HG02798 (cell line): ENCODE measurements around the gene HOXA4.

ENCODE experiments used
- ATAC-seq: cut with Tn5 transposase; IDR thresholded peaks from one replicate; pipeline ENCODE4 v1.9.1; 2021; ENCODE audit warnings: mild to moderate bottlenecking; ENCODE audit not compliant: unreplicated experiment, poor library complexity

Gene HOXA4

GRCh38 chr7:27170426-27171324 is 40.1 kb upstream of the HOXA4 start:
- ATAC-seq = no peak

GRCh38 chr7:27169658-27170425 is 39.3 kb upstream of the HOXA4 start:
- no peak for ATAC-seq

- ATAC-seq = no peak
Observed at GRCh38 chr7:27168265-27168947, 37.8 kb upstream of the HOXA4 start.

- ATAC-seq = no peak
Observed at GRCh38 chr7:27167916-27168264, 37.3 kb upstream of the HOXA4 start.

- no peak for ATAC-seq
Observed at GRCh38 chr7:27166531-27167505, 36.3 kb upstream of the HOXA4 start.

- no peak for ATAC-seq
Observed at GRCh38 chr7:27165996-27166530, 35.5 kb upstream of the HOXA4 start.

GRCh38 chr7:27165089-27165995 is 34.8 kb upstream of the HOXA4 start, which contains the start of gene HOXA9:
Gene HOXA9 (minus strand): TSS chr7:27165537. CDS start chr7:27165457, 80 bp downstream.
- ATAC-seq = no peak

GRCh38 chr7:27164367-27165088 is 34.0 kb upstream of the HOXA4 start:
- no peak for ATAC-seq

- no peak for ATAC-seq
Observed at GRCh38 chr7:27164045-27164366, 33.4 kb upstream of the HOXA4 start.

- no peak for ATAC-seq
Observed at GRCh38 chr7:27163288-27164044, 32.9 kb upstream of the HOXA4 start.

- no peak for ATAC-seq
Observed at GRCh38 chr7:27162561-27163287, 32.2 kb upstream of the HOXA4 start.

- ATAC-seq = no peak
Observed at GRCh38 chr7:27161721-27162560, 31.4 kb upstream of the HOXA4 start.

- ATAC-seq = no peak
Observed at GRCh38 chr7:27161214-27161720, 30.7 kb upstream of the HOXA4 start.

GRCh38 chr7:27160546-27161213 is 30.1 kb upstream of the HOXA4 start:
- peak; percentile 73 for ATAC-seq

- no peak for ATAC-seq
Observed at GRCh38 chr7:27160145-27160545, 29.6 kb upstream of the HOXA4 start.
